B cell (primary cell): ENCODE measurements around the gene SAMM50. TPM values are rescaled to one million over a fixed set of nuclear protein-coding genes. Genes with fewer than 3 reads are reported as not detected.
A peak's percentile ranks its signal among the peaks of the same experiment; 100 is the strongest.

ENCODE experiments used
- ATAC-seq: fragments of 200-7000 bp; cut with Tn5 transposase; one replicate; pipeline ENCODE4 v1.10.0; 2021; ENCODE audit warnings: low read depth, mild to moderate bottlenecking, moderate number of reproducible peaks, moderate library complexity
- CTCF ChIA-PET: fragments of 350-600 bp; sonication (Branson Sonifier 250); formaldehyde crosslinking; loops from one replicate; lab custom pipeline; 2021; ENCODE audit warnings: antibody characterized with exemption, inconsistent platforms; lab: Charles Lee
- POLR2A ChIA-PET: fragments of 350-600 bp; sonication (Branson Sonifier 250); formaldehyde crosslinking; loops from one replicate; lab custom pipeline; 2021; ENCODE audit warnings: antibody characterized with exemption; lab: Charles Lee
- DNase-seq: peaks from one replicate; pipeline ENCODE4 v3.0.0; 2013
- H2AFZ ChIP-seq: 2 replicates; pipeline ENCODE4 v1.6.1; 2012; ENCODE audit warnings: mild to moderate bottlenecking, low read depth, low read length; ENCODE audit not compliant: insufficient read depth, poor library complexity, severe bottlenecking
- H3K27ac ChIP-seq, 2 donors: 1 replicate in 1 of 2; 2 replicates in 1 of 2; pipeline ENCODE4 v1.5.1; 2012 to 2013; ENCODE audit warnings: low read length in 2 of 2, mild to moderate bottlenecking in 2 of 2, moderate library complexity in 1 of 2
- H3K27me3 ChIP-seq, 4 experiments: fragments of 200-600 bp in 1 of 4; sonication (generic) in 1 of 4; replicated peaks in 1 of 4; 1 replicate in 2 of 4; 2 replicates in 2 of 4; pipeline versions ENCODE4 v1.6.1 to v1.7.0; 2013 to 2016; ENCODE audit warnings: low read length in 3 of 4, mild to moderate bottlenecking in 2 of 4, mixed read lengths in 1 of 4, moderate library complexity in 1 of 4; ENCODE audit not compliant: insufficient read depth in 4 of 4, control insufficient read depth in 3 of 4; ENCODE audit errors: control extremely low read depth in 1 of 4
- H3K36me3 ChIP-seq, 2 experiments: replicated peaks in 1 of 2; 1 replicate in 1 of 2; 2 replicates in 1 of 2; pipeline versions ENCODE4 v1.6.1 to v1.7.1; 2013; ENCODE audit warnings: low read length in 1 of 2; ENCODE audit not compliant: insufficient read depth in 2 of 2, control insufficient read depth in 1 of 2; ENCODE audit errors: control extremely low read depth in 1 of 2, extremely low read depth in 1 of 2
- H3K4me1 ChIP-seq, 2 donors: fragments of 200-600 bp in 1 of 2; sonication (generic) in 1 of 2; 1 replicate in 1 of 2; 2 replicates in 1 of 2; pipeline versions ENCODE4 v1.5.1 to v1.6.1; 2013 to 2017; ENCODE audit warnings: low read length in 2 of 2; ENCODE audit not compliant: control insufficient read depth in 2 of 2, insufficient read depth in 2 of 2
- H3K4me2 ChIP-seq: replicated peaks from 2 replicates; pipeline ENCODE3; 2012; ENCODE audit warnings: mild to moderate bottlenecking, low read depth, low read length; ENCODE audit not compliant: poor library complexity, severe bottlenecking
- H3K4me3 ChIP-seq, 5 experiments: fragments of 200-600 bp in 1 of 5; sonication (generic) in 1 of 5; 1 replicate in 3 of 5; 2 replicates in 2 of 5; pipeline versions ENCODE4 v1.5.1 to v1.7.0; 2011 to 2016; ENCODE audit warnings: low read length in 4 of 5, mild to moderate bottlenecking in 4 of 5, low read depth in 2 of 5, control low read depth in 1 of 5, moderate library complexity in 1 of 5; ENCODE audit not compliant: insufficient read depth in 1 of 5; ENCODE audit errors: control extremely low read depth in 1 of 5, extremely low read depth in 1 of 5
- H3K79me2 ChIP-seq: fragments of 200-600 bp; sonication (generic); one replicate; pipeline ENCODE4 v1.6.0; 2016; ENCODE audit warnings: low read length; ENCODE audit not compliant: control insufficient read depth, insufficient read depth
- H3K9ac ChIP-seq: fragments of 200-600 bp; sonication (generic); 2 replicates; pipeline ENCODE4 v1.6.1; 2017; ENCODE audit warnings: mild to moderate bottlenecking, low read length, moderate library complexity
- H3K9me3 ChIP-seq, 3 donors: one replicate each; pipeline versions ENCODE4 v1.6.1 to v1.7.1; 2013; ENCODE audit warnings: low read length in 2 of 3; ENCODE audit not compliant: control insufficient read depth in 2 of 3, insufficient read depth in 1 of 3; ENCODE audit errors: control extremely low read depth in 1 of 3
- H4K20me1 ChIP-seq: 2 replicates; pipeline ENCODE4 v1.6.0; 2012; ENCODE audit warnings: mild to moderate bottlenecking, low read length; ENCODE audit not compliant: insufficient read depth, control insufficient read depth, poor library complexity, severe bottlenecking
- H3K27ac Mint-ChIP-seq: one replicate; pipeline ENCODE4 v1.8.0; 2021; ENCODE audit warnings: mixed read lengths
- H3K27me3 Mint-ChIP-seq: one replicate; pipeline ENCODE4 v1.8.0; 2021; ENCODE audit warnings: mixed read lengths
- H3K4me1 Mint-ChIP-seq: one replicate; pipeline ENCODE4 v1.8.0; 2021; ENCODE audit warnings: mixed read lengths
- H3K4me3 Mint-ChIP-seq: one replicate; pipeline ENCODE4 v1.8.0; 2021; ENCODE audit warnings: mixed read lengths
- H3K9me3 Mint-ChIP-seq: one replicate; pipeline ENCODE4 v1.8.0; 2022; ENCODE audit warnings: mixed read lengths; ENCODE audit not compliant: insufficient read depth
- EZH2 ChIP-seq: IDR thresholded peaks from 2 replicates; pipeline ENCODE4 v1.6.1; 2012; ENCODE audit warnings: borderline replicate concordance, low read depth, mild to moderate bottlenecking, moderate library complexity, low read length; ENCODE audit not compliant: insufficient read depth, poor library complexity, severe bottlenecking
- WGBS: methylation state at CpG from one replicate; pipeline ENCODE4 v1.1.5; 2013; ENCODE audit warnings: missing lambda C conversion rate; ENCODE audit not compliant: insufficient coverage; 5-methylcytosine and 5-hydroxymethylcytosine counted together
- intact Hi-C: fragments of 100-400 bp; cut with micrococcal nuclease; formaldehyde crosslinking; loops from one replicate; pipeline ENCODE4 v1.10.0; 2022
- polyA plus RNA-seq: library from polyadenylated mRNA; depleted of rRNA; stranded (reverse); fragments of >200 nt; gene quantifications from 2 replicates; pipeline ENCODE4 v1.2.3, GENCODE V29; 2012
- total RNA-seq, 2 donors: library from RNA; stranded (reverse); fragments of 120-200 nt in 1 of 2; gene quantifications; 1 replicate in 1 of 2; 2 replicates in 1 of 2; pipeline versions ENCODE4 v1.2.3 to v1.2.4, GENCODE V29; 2013 to 2022
- TF ChIP-seq, protein P1 (sequence below): fragments of 200-600 bp; IDR thresholded peaks from one replicate; pipeline ENCODE4 v1.8.0; 2022; ENCODE audit warnings: antibody characterized with exemption, mild to moderate bottlenecking

Gene SAMM50
- total and polyA plus RNA-seq, 2 donors (not counting 1 experiment from before 2014, with no cell fraction given) = 18.8 to 43.2 TPM

DNA sequence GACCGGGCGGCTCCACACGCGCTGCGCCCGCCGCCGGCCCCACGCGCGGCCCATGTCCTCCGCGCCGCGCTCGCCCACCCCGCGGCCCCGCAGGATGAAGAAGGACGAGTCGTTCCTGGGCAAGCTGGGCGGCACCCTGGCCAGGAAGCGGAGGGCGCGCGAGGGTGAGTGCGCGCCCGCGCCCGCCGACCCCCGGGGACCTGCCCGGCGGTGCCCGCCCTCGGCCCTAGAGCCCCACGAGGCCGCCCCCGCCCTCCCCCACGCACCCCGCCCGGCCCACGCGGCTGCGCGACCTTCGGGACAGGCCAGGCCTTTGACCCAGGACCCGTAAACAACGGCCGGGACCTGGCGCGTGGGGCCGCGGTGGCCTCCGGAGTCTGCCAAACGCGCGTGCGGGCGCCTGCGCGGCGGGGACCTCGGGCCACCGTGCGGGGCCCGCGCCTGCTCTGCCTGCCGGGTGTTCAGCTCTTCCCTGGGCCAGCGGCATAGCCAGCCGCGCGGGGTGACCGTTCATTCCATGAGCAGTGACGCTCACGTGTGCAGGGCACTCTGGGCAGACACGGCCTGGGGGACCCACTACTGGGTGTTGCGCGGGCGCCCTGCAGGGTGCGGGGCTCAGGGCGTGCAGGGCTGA lies 69.2 kb downstream of the SAMM50 start, which contains the start of gene PARVB:
TSS of gene PARVB (plus strand) at position 15 of the 634 bp plus-strand sequence. CDS start at position 53, 38 bp downstream.
- H3K27me3 Mint-ChIP-seq = no peaks in the 10 kb centered on the region
- Histone ChIP-seq H3K79me2 (peaks cover 34% of the 10 kb centered on the region), H3K27me3 (no peaks in the 10 kb centered on the region), H3K4me2 (peak within 1 kb of the TSS; percentile 99), H4K20me1 (no peaks in the 10 kb centered on the region), H3K9ac (peak within 1 kb of the TSS; percentile 85), H3K36me3 (no peaks in the 10 kb centered on the region), H3K27ac (peak within 1 kb of the TSS; percentile 99 to 100), H2AFZ (peak within 1 kb of the TSS; percentile 73), H3K4me3 (peak within 1 kb of the TSS; percentile 26 to 75 (median 63)), H3K4me1 (peaks cover 45 to 57% of the 10 kb centered on the region in 2 donors), H3K9me3 (no peaks in the 10 kb centered on the region)
- DNase-seq (peak; percentile 67), ATAC-seq (peak; percentile 1)
- TF ChIP-seq, protein P1, sequence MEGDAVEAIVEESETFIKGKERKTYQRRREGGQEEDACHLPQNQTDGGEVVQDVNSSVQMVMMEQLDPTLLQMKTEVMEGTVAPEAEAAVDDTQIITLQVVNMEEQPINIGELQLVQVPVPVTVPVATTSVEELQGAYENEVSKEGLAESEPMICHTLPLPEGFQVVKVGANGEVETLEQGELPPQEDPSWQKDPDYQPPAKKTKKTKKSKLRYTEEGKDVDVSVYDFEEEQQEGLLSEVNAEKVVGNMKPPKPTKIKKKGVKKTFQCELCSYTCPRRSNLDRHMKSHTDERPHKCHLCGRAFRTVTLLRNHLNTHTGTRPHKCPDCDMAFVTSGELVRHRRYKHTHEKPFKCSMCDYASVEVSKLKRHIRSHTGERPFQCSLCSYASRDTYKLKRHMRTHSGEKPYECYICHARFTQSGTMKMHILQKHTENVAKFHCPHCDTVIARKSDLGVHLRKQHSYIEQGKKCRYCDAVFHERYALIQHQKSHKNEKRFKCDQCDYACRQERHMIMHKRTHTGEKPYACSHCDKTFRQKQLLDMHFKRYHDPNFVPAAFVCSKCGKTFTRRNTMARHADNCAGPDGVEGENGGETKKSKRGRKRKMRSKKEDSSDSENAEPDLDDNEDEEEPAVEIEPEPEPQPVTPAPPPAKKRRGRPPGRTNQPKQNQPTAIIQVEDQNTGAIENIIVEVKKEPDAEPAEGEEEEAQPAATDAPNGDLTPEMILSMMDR = no peak
- TF ChIP-seq EZH2 = no peak
- H3K27ac Mint-ChIP-seq = peak within 1 kb of the TSS; percentile 97
- ChIA-PET POLR2A (interaction anchor here (1.0 to 1.4 kb wide), 3 partner anchors 25 to 157 kb away, joined by 3 to 4 read pairs (median 3); partner anchors contain the start of gene SAMM50), CTCF (interaction anchor here (1.7 to 2.7 kb wide), 6 partner anchors 18 to 61 kb away, joined by 5 to 17 read pairs (median 8); no protein-coding TSS in a partner anchor)
- intact Hi-C loops = loop anchor here (2.0 kb wide), 2 partner anchors 70 to 156 kb away; partner anchors contain the start of genes PARVG and SAMM50
- no peaks in the 10 kb centered on the region for H3K9me3 Mint-ChIP-seq
- H3K4me1 Mint-ChIP-seq = peaks cover 58% of the 10 kb centered on the region
- WGBS = under 1% methylated on average over 83 of the region's 83 CpGs
- peak within 1 kb of the TSS; percentile 92 for H3K4me3 Mint-ChIP-seq
